SIG-M5 (cell line): ENCODE measurements around the gene PLA2G4D.

Experiments used
- DNase-seq: peaks from one replicate; lab custom pipeline; 2025; lab: John Stamatoyannopoulos, UW

The PLA2G4D gene

GRCh38 chr15:42094512-42094963 is at the start of gene PLA2G4D:
TSS of gene PLA2G4D (minus strand) at chr15:42094562. CDS start at chr15:42094459, 103 bp downstream.
- DNase-seq = no peak

GRCh38 chr15:42143356-42143755 is 49.0 kb upstream of the PLA2G4D start:
- DNase-seq = no peak

GRCh38 chr15:42141795-42142667 is 47.7 kb upstream of the PLA2G4D start:
- DNase-seq = no peak

- DNase-seq = no peak
Measured at GRCh38 chr15:42141246-42141645, 46.9 kb upstream of the PLA2G4D start.

- no peak for DNase-seq
Measured at GRCh38 chr15:42140383-42141070, 46.2 kb upstream of the PLA2G4D start.

- DNase-seq = no peak
Measured at GRCh38 chr15:42139596-42139995, 45.2 kb upstream of the PLA2G4D start.

GRCh38 chr15:42138968-42139386 is 44.6 kb upstream of the PLA2G4D start:
- DNase-seq = no peak

- no peak for DNase-seq
Measured at GRCh38 chr15:42138411-42138810, 44.0 kb upstream of the PLA2G4D start.

GRCh38 chr15:42137461-42138261 is 43.3 kb upstream of the PLA2G4D start:
- DNase-seq = no peak

- no peak for DNase-seq
Measured at GRCh38 chr15:42136513-42136912, 42.2 kb upstream of the PLA2G4D start.

- no peak for DNase-seq
Measured at GRCh38 chr15:42135351-42135750, 41.0 kb upstream of the PLA2G4D start.

GRCh38 chr15:42134617-42135245 is 40.4 kb upstream of the PLA2G4D start:
- DNase-seq = no peak

- no peak for DNase-seq
Measured at GRCh38 chr15:42133886-42134502, 39.6 kb upstream of the PLA2G4D start.

GRCh38 chr15:42133356-42133755 is 39.0 kb upstream of the PLA2G4D start:
- DNase-seq = no peak

GRCh38 chr15:42131826-42132806 is 37.8 kb upstream of the PLA2G4D start:
- no peak for DNase-seq

GRCh38 chr15:42131006-42131405 is 36.6 kb upstream of the PLA2G4D start:
- no peak for DNase-seq

GRCh38 chr15:42130246-42130986 is 36.1 kb upstream of the PLA2G4D start:
- no peak for DNase-seq

- DNase-seq = no peak
Measured at GRCh38 chr15:42129364-42129763, 35.0 kb upstream of the PLA2G4D start.

GRCh38 chr15:42128476-42128875 is 34.1 kb upstream of the PLA2G4D start:
- no peak for DNase-seq
